ENCODE measurements around the gene GIPC2. TPM values are rescaled to one million over a fixed set of nuclear protein-coding genes. Genes with fewer than 3 reads are reported as not detected.

GIPC2 gene
- total and polyA plus RNA-seq, 9 of the 15 experiments (the other 6 are each of a cell fraction or from before 2014, with no cell fraction given): 0.01 to 0.05 (median 0.04) TPM; not detected in 3

DNA sequence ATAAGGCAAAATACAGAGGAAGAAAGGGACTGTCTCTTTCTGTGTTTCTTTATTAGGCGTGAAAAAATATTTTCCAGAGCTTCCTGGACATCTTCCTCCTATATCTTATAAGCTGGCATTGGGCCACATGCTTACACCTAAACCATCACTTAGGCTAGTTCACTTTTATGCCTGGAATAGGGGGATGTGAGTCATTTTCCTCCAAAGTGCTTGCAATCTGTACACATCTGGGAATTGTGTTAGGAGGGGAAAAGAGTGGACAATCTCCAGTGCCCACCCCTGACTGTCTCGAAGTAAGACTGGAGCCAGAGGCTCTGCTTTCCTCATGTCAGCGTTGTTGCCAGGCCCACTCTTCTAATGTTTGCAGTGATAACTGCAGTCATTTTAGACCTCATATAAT, 29.9 kb downstream of the GIPC2 start:
- FAIRE-seq: no peak
- H3K9ac ChIP-seq (ENCODE audit: insufficient read depth in 1 of 2, low read depth in 2 of 2, low read length in 2 of 2): no peak overlapping the region
- ATAC-seq: no peak
- POLR2A ChIA-PET: interaction anchor here (2.5 to 2.8 kb wide), 2 partner anchors 12 to 72 kb away, joined by 7 to 10 read pairs; partner anchors contain the start of gene DNAJB4
- H3K36me3 ChIP-seq (ENCODE audit: control insufficient read depth, insufficient read depth, low read length): no peaks in the 10 kb centered on the region
- H3K27me3 ChIP-seq (ENCODE audit: control insufficient read depth in 2 of 2, insufficient read depth in 2 of 2, low read length in 2 of 2): no peaks in the 10 kb centered on the region
- H3K4me1 ChIP-seq (replicated peaks in 1 of 2; ENCODE audit: control insufficient read depth in 2 of 2, insufficient read depth in 2 of 2, low read length in 2 of 2): no peaks in the 10 kb centered on the region
- no peak overlapping the region for H3K4me3 ChIP-seq
- CTCF ChIA-PET (ENCODE audit: low intra/inter-chr PET ratio): no interaction called here
- BruUV-seq (replicated peaks): no TSS peak
- H3K27ac ChIP-seq (ENCODE audit: extremely low read depth, low read depth, low read length): no peak overlapping the region
- DNase-seq (ENCODE audit: extremely low read depth in 1 of 4, low spot score in 3 of 4): no peak
- no peaks in the 10 kb centered on the region for H3K9me3 ChIP-seq (replicated peaks; ENCODE audit: control insufficient read depth, insufficient read depth, low read depth, low read length)
- no peaks in the 10 kb centered on the region for H3K79me2 ChIP-seq (ENCODE audit: control insufficient read depth, insufficient read depth, low read length)
- no peak overlapping the region for H3K4me2 ChIP-seq (ENCODE audit: insufficient read depth, low read length)
- no peaks in the 10 kb centered on the region for H3K9me1 ChIP-seq (ENCODE audit: control insufficient read depth, insufficient read depth, low read length)
- intact Hi-C loops (cut with micrococcal nuclease) (no loop called here), in situ Hi-C loops (cut with MboI) (no loop called here)
- H4K20me1 ChIP-seq (replicated peaks; ENCODE audit: control insufficient read depth, insufficient read depth, low read length): no peaks in the 10 kb centered on the region
- H2AFZ ChIP-seq (ENCODE audit: low read depth, low read length): no peak overlapping the region
- WGBS (ENCODE audit: insufficient coverage, low coverage, missing lambda C conversion rate): 30% methylated on average over 3 of the region's 3 CpGs
- TF ChIP-seq, protein P1, sequence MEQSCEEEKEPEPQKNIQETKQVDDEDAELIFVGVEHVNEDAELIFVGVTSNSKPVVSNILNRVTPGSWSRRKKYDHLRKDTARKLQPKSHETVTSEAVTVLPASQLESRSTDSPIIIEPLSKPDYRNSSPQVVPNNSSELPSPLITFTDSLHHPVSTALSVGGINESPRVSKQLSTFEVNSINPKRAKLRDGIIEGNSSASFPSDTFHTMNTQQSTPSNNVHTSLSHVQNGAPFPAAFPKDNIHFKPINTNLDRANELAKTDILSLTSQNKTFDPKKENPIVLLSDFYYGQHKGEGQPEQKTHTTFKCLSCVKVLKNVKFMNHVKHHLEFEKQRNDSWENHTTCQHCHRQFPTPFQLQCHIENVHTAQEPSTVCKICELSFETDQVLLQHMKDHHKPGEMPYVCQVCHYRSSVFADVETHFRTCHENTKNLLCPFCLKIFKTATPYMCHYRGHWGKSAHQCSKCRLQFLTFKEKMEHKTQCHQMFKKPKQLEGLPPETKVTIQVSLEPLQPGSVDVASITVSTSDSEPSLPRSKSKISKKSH (CRISPR knock-in tag; IDR thresholded peaks at IDR 0.05): no peak
- TF ChIP-seq CBX8 (IDR thresholded peaks at IDR 0.05; ENCODE audit: borderline replicate concordance, extremely low read depth, low read depth, low read length, poor library complexity, severe bottlenecking) (no peak), CAMTA2 (CRISPR knock-in tag; conservative IDR thresholded peaks at IDR 0.05) (no peak), HIVEP1 (CRISPR knock-in tag; IDR thresholded peaks at IDR 0.05) (no peak), HMG20B (CRISPR knock-in tag; IDR thresholded peaks at IDR 0.05) (no peak), ZNF316 (IDR thresholded peaks at IDR 0.05) (no peak), USF1 (CRISPR knock-in tag; IDR thresholded peaks at IDR 0.05) (no peak), TCF15 (CRISPR knock-in tag; IDR thresholded peaks at IDR 0.05) (no peak), THRAP3 (IDR thresholded peaks at IDR 0.05; ENCODE audit: borderline replicate concordance) (no peak), ERF (CRISPR knock-in tag; IDR thresholded peaks at IDR 0.05) (no peak), SAFB (IDR thresholded peaks at IDR 0.05; ENCODE audit: borderline replicate concordance, low read depth, low read length) (no peak), ZNF586 (CRISPR knock-in tag; conservative IDR thresholded peaks at IDR 0.05) (no peak), HSF4 (CRISPR knock-in tag; IDR thresholded peaks at IDR 0.05; ENCODE audit: borderline replicate concordance) (no peak), NONO (IDR thresholded peaks at IDR 0.05; ENCODE audit: low read depth in 2 of 2, low read length in 1 of 2) (no peak), XRCC4 (IDR thresholded peaks at IDR 0.05; ENCODE audit: extremely low read depth, insufficient read depth, insufficient read length) (no peak)
- TF ChIP-seq, protein P2, sequence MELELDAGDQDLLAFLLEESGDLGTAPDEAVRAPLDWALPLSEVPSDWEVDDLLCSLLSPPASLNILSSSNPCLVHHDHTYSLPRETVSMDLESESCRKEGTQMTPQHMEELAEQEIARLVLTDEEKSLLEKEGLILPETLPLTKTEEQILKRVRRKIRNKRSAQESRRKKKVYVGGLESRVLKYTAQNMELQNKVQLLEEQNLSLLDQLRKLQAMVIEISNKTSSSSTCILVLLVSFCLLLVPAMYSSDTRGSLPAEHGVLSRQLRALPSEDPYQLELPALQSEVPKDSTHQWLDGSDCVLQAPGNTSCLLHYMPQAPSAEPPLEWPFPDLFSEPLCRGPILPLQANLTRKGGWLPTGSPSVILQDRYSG (tag; conservative IDR thresholded peaks at IDR 0.05; ENCODE audit: low read depth): no peak
- TF ChIP-seq, protein P3, sequence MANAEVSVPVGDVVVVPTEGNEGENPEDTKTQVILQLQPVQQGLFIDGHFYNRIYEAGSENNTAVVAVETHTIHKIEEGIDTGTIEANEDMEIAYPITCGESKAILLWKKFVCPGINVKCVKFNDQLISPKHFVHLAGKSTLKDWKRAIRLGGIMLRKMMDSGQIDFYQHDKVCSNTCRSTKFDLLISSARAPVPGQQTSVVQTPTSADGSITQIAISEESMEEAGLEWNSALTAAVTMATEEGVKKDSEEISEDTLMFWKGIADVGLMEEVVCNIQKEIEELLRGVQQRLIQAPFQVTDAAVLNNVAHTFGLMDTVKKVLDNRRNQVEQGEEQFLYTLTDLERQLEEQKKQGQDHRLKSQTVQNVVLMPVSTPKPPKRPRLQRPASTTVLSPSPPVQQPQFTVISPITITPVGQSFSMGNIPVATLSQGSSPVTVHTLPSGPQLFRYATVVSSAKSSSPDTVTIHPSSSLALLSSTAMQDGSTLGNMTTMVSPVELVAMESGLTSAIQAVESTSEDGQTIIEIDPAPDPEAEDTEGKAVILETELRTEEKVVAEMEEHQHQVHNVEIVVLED (CRISPR knock-in tag; IDR thresholded peaks at IDR 0.05): no peak
- TF ChIP-seq, protein P4, sequence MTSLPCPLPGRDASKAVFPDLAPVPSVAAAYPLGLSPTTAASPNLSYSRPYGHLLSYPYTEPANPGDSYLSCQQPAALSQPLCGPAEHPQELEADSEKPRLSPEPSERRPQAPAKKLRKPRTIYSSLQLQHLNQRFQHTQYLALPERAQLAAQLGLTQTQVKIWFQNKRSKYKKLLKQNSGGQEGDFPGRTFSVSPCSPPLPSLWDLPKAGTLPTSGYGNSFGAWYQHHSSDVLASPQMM (CRISPR knock-in tag; IDR thresholded peaks at IDR 0.05): no peak

Data from K562 (cell line).